ENCODE results near the gene AOPEP.

DNA sequence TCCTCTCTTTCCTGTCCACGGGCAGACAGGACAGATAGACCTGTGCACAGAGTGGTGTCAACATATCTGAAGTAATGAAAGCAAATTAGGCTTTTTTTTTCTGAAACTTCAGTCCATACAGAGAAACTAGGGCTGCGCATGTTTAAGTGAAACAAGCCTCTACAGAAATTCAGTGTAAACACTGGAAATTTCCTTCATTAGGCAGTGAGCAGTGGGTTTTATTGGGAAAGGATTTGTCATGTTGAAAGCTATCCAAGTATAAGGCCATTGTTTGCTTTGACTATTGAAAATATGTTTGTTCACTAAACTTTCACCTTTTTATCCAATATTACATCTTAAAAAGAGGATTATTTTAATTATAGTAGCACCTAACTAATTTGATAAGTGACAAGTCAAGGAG is 161.2 kb downstream of the AOPEP start:
- TF ChIP-seq, protein P1, sequence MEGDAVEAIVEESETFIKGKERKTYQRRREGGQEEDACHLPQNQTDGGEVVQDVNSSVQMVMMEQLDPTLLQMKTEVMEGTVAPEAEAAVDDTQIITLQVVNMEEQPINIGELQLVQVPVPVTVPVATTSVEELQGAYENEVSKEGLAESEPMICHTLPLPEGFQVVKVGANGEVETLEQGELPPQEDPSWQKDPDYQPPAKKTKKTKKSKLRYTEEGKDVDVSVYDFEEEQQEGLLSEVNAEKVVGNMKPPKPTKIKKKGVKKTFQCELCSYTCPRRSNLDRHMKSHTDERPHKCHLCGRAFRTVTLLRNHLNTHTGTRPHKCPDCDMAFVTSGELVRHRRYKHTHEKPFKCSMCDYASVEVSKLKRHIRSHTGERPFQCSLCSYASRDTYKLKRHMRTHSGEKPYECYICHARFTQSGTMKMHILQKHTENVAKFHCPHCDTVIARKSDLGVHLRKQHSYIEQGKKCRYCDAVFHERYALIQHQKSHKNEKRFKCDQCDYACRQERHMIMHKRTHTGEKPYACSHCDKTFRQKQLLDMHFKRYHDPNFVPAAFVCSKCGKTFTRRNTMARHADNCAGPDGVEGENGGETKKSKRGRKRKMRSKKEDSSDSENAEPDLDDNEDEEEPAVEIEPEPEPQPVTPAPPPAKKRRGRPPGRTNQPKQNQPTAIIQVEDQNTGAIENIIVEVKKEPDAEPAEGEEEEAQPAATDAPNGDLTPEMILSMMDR (IDR thresholded peaks at IDR 0.05; ENCODE audit: low read depth, low read length), result no peak
- TF ChIP-seq EZH2phosphoT487 (IDR thresholded peaks at IDR 0.05; ENCODE audit: low read depth), result no peak

All from OCI-LY3 (cell line).